Measurements from ENCODE around the gene MOB3A.
A peak's percentile ranks its signal among the peaks of the same experiment; 100 is the strongest.

MOB3A gene

DNA sequence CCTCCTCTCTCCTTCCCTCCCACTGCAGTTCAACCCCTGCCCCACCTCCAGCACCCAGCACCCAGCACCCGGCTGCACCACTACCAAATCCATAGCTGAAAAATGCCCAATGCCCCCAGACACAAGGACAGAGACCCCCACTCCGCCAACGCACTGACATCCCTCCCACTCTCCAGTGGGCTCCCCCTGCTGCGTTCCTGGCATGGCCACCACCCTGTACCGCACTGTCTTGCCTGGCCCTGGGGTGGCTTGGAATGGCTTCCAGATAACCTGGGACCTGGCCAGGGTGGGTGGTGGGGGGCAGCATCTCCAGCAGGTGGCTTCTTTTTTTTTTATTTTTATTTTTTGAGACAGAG lies 39.3 kb downstream of the MOB3A start:
- Mint-ChIP-seq H3K36me3 (ENCODE audit: low read depth) (no peaks in the 10 kb centered on the region), H3K9me3 (no peaks in the 10 kb centered on the region), H3K27ac (peak overlapping the region; percentile 90), H3K27me3 (ENCODE audit: low read depth) (no peaks in the 10 kb centered on the region), H3K4me3 (peak overlapping the region; percentile 40), H3K4me1 (ENCODE audit: low read depth) (peaks cover 25% of the 10 kb centered on the region)

DNA sequence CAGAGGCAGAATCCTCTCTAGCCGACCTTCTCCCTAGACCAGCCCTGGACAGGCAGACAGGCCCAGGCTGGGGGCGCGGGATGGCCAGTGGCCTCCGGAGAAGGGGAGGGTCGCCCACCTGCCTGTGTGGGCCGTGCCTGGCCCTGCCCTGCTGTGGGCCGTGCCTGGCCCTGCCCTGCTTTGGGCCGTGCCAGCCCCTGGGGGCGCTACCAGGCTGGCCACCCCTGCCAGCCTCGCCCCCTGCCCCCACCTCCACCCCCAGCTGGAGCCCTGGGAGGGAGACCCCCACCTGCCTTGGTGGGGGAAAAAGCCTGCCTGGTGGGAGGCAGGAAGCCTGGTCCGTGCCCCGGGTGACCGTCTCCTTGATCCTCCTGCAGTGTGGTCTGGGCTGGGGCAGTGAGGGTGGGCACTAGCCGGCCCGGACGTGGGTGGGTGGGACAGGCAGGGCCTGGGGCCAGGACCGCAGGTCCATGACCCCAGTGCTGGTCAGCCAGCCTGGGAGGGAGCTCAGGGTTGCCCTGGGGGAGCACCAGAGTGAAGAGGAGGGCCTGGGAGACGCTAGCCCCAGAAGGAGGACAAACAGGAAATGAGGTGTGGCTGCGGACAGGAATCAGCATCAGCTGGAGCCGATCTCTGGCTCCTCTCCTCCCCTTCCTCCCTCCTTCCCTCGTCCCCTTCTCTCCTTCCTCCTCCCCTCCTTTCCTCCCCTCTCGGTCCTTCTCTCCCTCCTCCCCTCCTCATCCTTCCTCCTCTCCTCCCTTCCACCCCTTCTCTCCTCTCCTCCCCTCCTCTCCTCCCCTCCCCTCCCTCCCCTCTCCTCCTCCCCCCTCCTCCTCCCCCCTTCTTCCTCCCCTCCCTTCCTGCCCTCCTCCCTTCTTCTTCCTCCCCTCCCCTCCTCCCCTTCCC lies 39.9 kb downstream of the MOB3A start:
- H3K4me3 Mint-ChIP-seq = peak overlapping the region; percentile 71
- no peaks in the 10 kb centered on the region for H3K27me3 Mint-ChIP-seq (ENCODE audit: low read depth)
- peaks cover 27% of the 10 kb centered on the region for H3K4me1 Mint-ChIP-seq (ENCODE audit: low read depth)
- H3K9me3 Mint-ChIP-seq = no peaks in the 10 kb centered on the region
- no peaks in the 10 kb centered on the region for H3K36me3 Mint-ChIP-seq (ENCODE audit: low read depth)
- peak overlapping the region; percentile 90 for H3K27ac Mint-ChIP-seq

DNA sequence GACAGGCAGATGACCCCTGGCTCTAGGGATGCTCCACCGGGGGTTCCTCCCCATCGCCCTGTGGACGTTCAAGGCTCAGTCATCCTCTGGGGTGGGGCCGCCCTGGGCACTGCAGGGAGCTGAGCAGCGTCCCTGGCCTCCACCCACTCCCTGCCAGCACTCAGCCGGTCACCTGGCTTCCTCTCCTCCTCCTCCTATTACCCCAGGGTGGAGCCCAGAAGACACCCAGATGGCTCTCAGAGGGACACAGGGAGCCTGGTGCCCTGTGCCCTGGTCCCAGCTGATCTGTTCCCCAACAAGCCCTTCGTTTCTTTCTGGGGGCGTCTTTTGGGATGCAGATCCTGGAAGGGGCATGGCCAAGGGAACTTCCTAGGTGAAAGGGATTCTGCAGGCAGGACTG lies 41.4 kb downstream of the MOB3A start:
- Mint-ChIP-seq H3K4me1 (ENCODE audit: low read depth) (peaks cover 20% of the 10 kb centered on the region), H3K36me3 (ENCODE audit: low read depth) (no peaks in the 10 kb centered on the region), H3K9me3 (no peaks in the 10 kb centered on the region), H3K27ac (peak overlapping the region; percentile 89), H3K4me3 (peak overlapping the region; percentile 71), H3K27me3 (ENCODE audit: low read depth) (no peaks in the 10 kb centered on the region)

DNA sequence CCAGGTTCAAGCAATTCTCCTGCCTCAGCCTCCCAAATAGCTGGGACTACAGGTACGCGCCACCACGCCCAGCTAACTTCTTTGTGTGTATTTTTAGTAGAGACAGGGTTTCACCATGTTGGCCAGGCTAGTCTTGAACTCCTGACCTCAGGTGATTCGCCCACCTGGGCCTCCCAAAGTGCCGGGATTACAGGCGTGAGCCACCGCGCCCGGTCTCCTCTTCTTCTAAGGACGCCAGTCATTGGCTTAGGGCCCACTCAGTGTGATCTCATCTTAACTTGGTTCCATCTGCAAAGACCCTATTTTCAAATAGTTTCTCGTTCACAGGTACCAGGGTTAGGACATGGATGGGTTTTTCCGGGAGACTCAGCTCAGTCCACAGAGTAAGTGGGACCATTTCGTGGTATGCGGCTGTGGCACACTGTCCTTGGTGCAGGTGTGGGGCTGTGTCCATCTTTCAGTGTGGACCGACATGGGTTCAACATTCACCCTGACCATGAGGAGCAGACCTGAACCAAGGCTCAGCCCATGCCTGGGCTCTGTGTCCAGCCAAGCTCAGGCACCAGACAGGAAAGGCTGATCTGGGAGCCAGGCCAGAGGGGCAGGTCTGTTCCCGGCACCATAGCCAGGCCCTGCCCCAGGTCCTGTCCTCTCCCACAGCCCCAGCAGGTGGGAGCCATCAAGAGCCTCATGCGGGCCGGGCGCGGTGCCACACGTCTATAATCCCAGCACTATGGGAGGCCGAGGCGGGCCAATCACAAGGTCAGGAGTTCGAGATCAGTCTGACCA lies 42.3 kb downstream of the MOB3A start:
- H3K9me3 Mint-ChIP-seq = no peaks in the 10 kb centered on the region
- no peaks in the 10 kb centered on the region for H3K36me3 Mint-ChIP-seq (ENCODE audit: low read depth)
- no peaks in the 10 kb centered on the region for H3K27me3 Mint-ChIP-seq (ENCODE audit: low read depth)
- no peak overlapping the region for H3K4me3 Mint-ChIP-seq
- peak overlapping the region; percentile 36 for H3K27ac Mint-ChIP-seq
- H3K4me1 Mint-ChIP-seq (ENCODE audit: low read depth) = peaks cover 23% of the 10 kb centered on the region

DNA sequence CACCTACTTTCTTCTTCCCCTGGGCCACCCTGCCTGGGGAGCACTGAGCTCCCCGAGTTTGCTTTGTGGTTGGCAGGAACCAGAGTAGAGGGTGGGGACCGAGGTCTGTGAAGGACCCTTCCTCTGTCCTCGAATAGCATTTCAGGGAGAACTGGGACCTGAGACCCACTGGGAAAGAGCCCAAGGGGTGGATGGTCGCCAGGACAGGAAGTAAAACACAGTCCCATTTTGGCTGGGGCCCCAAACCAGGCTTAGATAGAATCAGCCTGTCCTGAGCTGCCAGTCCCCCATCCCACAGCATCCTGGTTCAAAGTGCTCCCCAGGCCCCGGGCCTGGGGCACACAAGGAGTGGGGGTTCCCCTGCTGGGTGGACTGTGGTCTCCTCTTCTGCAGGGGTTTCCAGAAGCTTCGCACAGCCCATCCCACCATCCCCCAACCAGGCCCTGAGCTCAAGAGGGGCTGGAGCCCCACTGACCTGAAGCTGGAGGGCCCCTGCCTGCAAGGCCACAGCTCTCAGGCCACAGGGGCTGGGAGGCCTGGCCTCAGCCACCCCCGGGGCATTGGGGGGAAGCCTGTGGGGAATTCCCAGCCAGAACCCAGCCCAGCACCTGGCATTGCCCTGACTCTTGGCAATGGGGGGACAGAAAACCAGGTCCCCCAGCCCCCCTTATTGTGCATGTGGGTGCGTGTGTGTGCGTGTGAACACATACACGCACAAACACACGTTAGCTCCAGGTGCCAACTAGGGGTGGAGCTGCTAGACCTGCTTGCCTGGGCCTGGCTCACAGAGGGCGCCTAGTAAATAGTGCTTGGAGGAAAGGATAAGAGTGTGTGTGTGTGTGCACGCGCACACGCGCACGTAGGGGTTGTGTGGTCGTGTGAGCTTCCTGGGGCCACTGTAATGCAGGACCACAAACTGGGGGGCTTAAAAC lies 44.1 kb downstream of the MOB3A start:
- no peaks in the 10 kb centered on the region for H3K36me3 Mint-ChIP-seq (ENCODE audit: low read depth)
- H3K4me3 Mint-ChIP-seq = peak overlapping the region; percentile 79
- no peaks in the 10 kb centered on the region for H3K27me3 Mint-ChIP-seq (ENCODE audit: low read depth)
- no peaks in the 10 kb centered on the region for H3K9me3 Mint-ChIP-seq
- peak overlapping the region; percentile 92 for H3K27ac Mint-ChIP-seq
- peaks cover 23% of the 10 kb centered on the region for H3K4me1 Mint-ChIP-seq (ENCODE audit: low read depth)

DNA sequence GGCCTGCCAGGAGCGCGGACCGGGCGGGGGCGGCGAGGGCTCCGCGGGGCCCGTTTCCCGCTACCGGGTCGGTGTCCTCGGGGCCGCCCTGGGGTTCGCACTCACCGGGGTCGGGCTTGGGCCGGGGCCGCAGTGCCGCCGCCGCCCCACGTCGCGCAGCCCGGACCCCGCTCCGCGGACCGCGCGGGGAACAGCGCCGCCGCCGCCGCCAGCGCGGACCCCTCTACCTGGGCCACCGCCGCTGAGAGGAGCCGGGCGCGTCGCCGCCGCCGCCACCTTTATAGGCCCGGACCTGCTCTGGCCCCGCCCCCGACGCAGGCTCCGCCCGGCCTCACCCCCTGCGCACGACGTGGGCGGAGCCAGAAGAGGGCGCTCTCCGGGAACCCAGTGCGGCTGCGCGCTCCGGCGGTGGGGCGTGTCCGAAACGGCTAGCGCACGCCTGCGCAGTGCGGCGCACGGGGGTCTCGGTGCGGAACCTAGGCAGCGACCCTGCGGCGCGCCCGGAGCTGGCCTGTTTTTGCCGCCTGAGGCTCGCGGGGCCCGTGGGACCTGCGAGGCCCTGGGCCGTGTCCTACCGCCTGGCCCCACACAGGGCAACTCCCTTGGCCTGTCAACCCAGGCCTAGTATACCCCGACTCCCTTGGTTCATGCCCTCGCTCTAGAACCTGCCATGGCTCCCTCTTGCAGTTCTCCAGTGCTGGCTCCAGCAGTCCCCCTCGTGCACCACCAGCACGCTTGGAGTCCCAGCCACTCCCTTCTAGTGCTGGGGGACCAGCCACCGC lies 44.9 kb downstream of the MOB3A start, which contains the start of gene MKNK2:
MKNK2 (minus strand) TSS at position 254 of the 782 bp plus-strand sequence. CDS start 393 bp downstream, outside the sequence.
- Mint-ChIP-seq H3K27ac (peak within 1 kb of the TSS; percentile 92), H3K36me3 (ENCODE audit: low read depth) (peaks cover 2% of the 10 kb centered on the region), H3K9me3 (no peaks in the 10 kb centered on the region), H3K4me1 (ENCODE audit: low read depth) (peaks cover 20% of the 10 kb centered on the region), H3K27me3 (ENCODE audit: low read depth) (no peaks in the 10 kb centered on the region), H3K4me3 (peak within 1 kb of the TSS; percentile 84)

DNA sequence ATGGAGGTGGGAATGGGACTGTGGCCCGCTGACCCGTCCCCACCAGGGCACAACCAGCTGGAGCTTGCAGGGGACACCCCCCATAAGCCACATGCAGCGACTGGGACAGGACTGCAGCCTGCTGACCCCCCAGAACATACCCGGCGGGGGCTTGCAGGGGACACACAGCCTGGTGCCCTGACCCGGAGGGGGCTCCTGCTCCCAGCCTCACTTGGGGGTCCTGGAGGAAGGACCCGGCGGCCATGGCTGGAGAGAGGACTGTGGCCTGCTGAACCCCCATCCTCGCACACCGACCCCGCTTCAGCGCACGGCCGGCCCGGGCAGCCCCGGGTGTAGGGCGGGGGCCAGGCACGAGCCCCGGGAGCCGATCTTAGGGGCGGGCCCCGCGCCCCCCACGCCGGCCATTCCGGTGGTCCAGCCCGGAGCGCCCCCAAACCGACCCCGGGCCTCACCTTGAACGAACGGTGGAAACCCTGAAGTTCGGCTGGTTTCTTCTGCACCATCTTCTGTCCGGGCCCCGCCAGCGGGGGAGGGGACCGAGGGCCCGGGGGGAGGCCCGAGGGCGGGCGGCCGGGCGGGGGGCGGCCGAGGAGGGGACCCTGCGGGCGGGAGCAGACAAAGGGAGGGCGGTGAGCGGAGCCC lies 45.7 kb downstream of the MOB3A start:
- peak overlapping the region; percentile 84 for H3K4me3 Mint-ChIP-seq
- no peaks in the 10 kb centered on the region for H3K27me3 Mint-ChIP-seq (ENCODE audit: low read depth)
- peaks cover 2% of the 10 kb centered on the region for H3K36me3 Mint-ChIP-seq (ENCODE audit: low read depth)
- peak overlapping the region; percentile 81 for H3K27ac Mint-ChIP-seq
- H3K4me1 Mint-ChIP-seq (ENCODE audit: low read depth) = peaks cover 16% of the 10 kb centered on the region
- H3K9me3 Mint-ChIP-seq = no peaks in the 10 kb centered on the region

DNA sequence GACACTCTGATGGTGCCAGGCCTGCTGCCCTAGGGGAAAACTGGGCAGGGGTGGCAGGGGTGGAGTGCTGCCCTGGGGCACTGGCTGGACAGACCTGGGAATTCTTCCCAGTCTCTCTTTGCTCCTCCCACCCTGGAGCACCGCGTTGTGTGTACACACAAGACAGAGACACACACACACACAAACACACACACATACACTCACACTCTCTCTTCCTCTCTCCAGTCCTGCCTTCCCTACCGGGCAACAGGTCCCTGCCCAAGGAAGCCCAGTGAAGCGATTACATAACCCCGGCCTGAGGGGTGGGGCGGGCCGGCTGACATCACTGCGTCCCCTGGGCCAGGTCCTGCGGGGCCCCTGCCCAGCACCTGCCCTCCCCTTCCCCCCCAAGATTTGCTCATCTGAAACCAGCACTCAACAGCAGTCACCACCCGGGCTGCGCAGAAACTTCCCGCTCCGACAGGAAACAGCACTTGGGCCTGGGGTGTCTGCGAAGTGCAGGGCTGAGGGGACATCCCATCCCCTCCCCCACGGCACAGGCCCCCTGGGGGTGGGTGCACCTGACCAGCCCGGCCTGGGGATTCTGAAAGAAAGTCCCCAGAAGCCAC lies 46.3 kb downstream of the MOB3A start:
- Mint-ChIP-seq H3K4me3 (peak overlapping the region; percentile 84), H3K4me1 (ENCODE audit: low read depth) (peaks cover 13% of the 10 kb centered on the region), H3K27me3 (ENCODE audit: low read depth) (no peaks in the 10 kb centered on the region), H3K9me3 (no peaks in the 10 kb centered on the region), H3K36me3 (ENCODE audit: low read depth) (peaks cover 2% of the 10 kb centered on the region), H3K27ac (peak overlapping the region; percentile 81)

DNA sequence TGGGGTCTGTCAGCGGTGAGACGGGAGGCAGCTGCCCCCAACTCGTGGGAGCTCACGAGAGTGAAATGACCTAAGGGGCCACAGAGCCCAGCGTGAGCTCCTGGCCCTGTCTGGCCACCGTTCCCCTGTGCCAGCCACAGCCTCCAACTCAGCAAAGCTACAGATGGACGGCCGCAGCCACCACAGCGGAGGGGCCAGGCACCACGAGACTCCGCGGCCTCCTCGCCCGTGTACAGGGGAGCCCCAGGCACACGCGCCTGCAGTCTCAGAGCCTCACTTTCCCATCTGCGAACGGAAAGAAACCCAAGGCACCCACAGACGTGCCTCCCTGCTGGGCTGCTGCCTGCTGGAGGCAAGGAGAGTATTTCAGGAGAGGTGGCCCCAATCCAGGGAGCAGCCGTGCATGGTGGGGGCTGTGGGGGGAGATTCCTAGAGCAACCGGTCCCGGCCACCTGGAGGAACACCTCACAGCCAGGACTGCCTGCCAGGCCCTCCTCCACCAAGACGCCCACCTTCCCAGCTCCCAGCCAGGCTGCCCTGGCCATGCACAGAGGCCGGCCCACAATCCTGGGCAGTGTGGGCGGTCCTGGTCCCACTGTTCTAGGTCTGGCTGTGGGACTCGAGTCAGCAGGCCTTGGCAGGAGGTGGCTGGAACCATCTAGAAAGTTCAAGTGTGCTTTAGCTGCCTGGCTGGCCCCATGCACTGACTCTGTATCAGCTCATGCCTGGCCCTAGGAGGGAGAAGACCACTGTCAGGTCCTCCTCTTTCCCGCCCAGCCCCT lies 47.0 kb downstream of the MOB3A start:
- peak overlapping the region; percentile 84 for H3K4me3 Mint-ChIP-seq
- no peaks in the 10 kb centered on the region for H3K27me3 Mint-ChIP-seq (ENCODE audit: low read depth)
- no peak overlapping the region for H3K27ac Mint-ChIP-seq
- no peaks in the 10 kb centered on the region for H3K9me3 Mint-ChIP-seq
- H3K36me3 Mint-ChIP-seq (ENCODE audit: low read depth) = peaks cover 2% of the 10 kb centered on the region
- peaks cover 12% of the 10 kb centered on the region for H3K4me1 Mint-ChIP-seq (ENCODE audit: low read depth)

DNA sequence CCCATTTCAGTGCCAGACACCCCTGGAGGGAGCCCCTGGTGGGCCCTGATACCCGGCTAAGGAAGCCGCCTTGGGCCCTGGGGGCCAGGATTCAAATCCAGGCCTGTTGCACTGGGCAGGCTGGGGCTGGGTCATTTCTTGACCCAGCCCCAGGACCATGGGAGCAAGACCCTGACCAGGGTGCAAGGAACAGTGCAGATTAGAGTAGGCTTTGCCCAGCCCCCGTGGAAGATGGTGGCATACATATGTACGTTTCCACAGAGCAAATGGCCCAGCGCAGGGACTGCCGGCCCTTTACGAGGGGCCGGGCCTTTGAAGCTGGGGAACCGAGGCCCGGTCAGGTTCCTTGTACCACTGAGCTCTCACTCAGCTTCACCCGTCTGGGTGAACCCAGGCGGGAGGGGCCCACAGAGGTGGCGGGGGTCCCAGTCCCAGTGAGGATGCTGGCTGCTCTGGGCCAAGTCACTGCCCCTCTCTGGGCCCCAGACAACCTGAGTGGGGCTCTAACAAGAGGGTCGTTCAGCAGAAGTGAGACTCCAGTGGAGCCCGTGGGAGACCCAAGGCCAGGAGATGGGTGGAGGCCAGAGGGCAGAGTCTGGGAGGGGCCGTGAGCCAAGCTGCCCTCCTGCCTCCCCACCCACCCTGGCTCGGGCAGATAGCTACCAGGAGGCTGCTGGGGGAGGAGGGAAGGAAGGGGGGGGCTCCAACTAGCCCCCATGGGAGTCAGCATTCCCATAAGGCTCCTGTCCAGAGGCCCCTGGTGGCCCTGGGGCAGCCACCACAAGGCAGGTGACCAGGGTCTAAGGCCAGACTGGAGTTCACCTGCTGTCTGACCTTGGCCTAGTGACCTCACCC lies 47.8 kb downstream of the MOB3A start:
- Mint-ChIP-seq H3K36me3 (ENCODE audit: low read depth) (peaks cover 2% of the 10 kb centered on the region), H3K4me3 (peak overlapping the region; percentile 84), H3K27ac (no peak overlapping the region), H3K27me3 (ENCODE audit: low read depth) (no peaks in the 10 kb centered on the region), H3K4me1 (ENCODE audit: low read depth) (peaks cover 16% of the 10 kb centered on the region), H3K9me3 (no peaks in the 10 kb centered on the region)

DNA sequence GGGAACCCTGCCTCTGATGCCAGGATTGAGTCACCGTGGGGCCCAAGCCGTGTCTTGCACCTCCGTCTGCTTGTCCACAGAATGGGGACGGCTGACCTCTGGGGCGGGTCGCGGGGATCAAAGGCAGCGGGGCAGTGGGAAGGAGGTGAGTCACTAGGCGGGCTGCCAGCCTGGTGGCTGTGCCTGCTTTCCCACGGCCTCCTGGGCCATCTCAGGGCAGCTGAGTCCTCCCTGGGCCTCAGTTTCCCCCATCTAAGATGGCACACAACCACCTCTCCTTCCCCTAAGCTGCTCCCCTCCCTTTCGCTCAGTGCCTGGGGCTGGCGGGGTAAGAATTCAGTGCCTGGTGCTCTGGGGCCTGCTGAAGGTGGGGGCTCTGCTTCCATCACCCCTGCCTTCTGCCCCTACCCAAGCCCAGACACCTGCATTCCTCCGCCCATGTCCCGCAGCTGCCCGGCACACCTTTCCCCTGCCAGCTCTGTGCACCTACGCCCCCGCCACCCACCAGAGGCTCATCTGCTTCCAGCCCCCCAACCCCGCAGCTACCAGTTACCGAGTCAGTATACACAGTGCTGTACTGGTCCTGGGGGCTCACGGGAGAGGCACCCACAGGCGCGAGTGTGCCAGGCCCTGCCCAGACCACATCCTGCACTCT lies 48.5 kb downstream of the MOB3A start:
- no peaks in the 10 kb centered on the region for H3K27me3 Mint-ChIP-seq (ENCODE audit: low read depth)
- no peak overlapping the region for H3K4me3 Mint-ChIP-seq
- no peak overlapping the region for H3K27ac Mint-ChIP-seq
- no peaks in the 10 kb centered on the region for H3K9me3 Mint-ChIP-seq
- H3K36me3 Mint-ChIP-seq (ENCODE audit: low read depth) = peaks cover 2% of the 10 kb centered on the region
- peaks cover 20% of the 10 kb centered on the region for H3K4me1 Mint-ChIP-seq (ENCODE audit: low read depth)

Measured in T-helper 1 cell treated with Interleukin-12 subunit alpha and Interleukin-12 subunit beta and Interleukin-4 antibody, amounts not matched to agents 30 μg/mL and 1 μg/mL, for 36 hours (primary cell).